SK-N-SH (cell line): ENCODE data around the gene STXBP1.

ENCODE experiments used
- ELF1 ChIP-seq: IDR thresholded peaks from 2 replicates; pipeline ENCODE4 v1.4.0; 2012
- EZH2phosphoT487 ChIP-seq: fragments of 200-600 bp; sonication (generic); IDR thresholded peaks from 2 replicates; pipeline ENCODE4 v1.6.1; 2017; ENCODE audit warnings: low read depth, mixed run types, mild to moderate bottlenecking, antibody characterized with exemption, moderate library complexity, borderline replicate concordance
- MXI1 ChIP-seq: IDR thresholded peaks from 2 replicates; pipeline ENCODE4 v1.6.1; 2012; ENCODE audit warnings: mild to moderate bottlenecking, low read depth, low read length, improper control_type of control experiment
- NRF1 ChIP-seq: IDR thresholded peaks from 2 replicates; pipeline ENCODE4 v1.6.1; 2012; ENCODE audit warnings: low read depth, mild to moderate bottlenecking, low read length
- POLR2AphosphoS5 ChIP-seq: IDR thresholded peaks from 2 replicates; pipeline ENCODE4 v1.6.1; 2012; ENCODE audit warnings: low read depth, low read length
- RAD21 ChIP-seq: IDR thresholded peaks from 2 replicates; pipeline ENCODE4 v1.6.1; 2012; ENCODE audit warnings: mild to moderate bottlenecking, low read length
- RFX5 ChIP-seq: IDR thresholded peaks from 2 replicates; pipeline ENCODE4 v1.6.1; 2012; ENCODE audit warnings: mild to moderate bottlenecking, improper control_type of control experiment, low read length
- SIN3A ChIP-seq: IDR thresholded peaks from 2 replicates; pipeline ENCODE4 v1.6.1; 2012; ENCODE audit warnings: low read depth, mild to moderate bottlenecking, low read length, moderate library complexity, borderline replicate concordance
- TF ChIP-seq, protein P1 (sequence below): fragments of 200-600 bp; sonication (generic); IDR thresholded peaks from 2 replicates; pipeline ENCODE4 v1.6.1; 2017; ENCODE audit warnings: antibody characterized with exemption, mild to moderate bottlenecking, moderate library complexity
- TF ChIP-seq, protein P2 (sequence below): IDR thresholded peaks from 2 replicates; pipeline ENCODE4; 2012

DNA sequence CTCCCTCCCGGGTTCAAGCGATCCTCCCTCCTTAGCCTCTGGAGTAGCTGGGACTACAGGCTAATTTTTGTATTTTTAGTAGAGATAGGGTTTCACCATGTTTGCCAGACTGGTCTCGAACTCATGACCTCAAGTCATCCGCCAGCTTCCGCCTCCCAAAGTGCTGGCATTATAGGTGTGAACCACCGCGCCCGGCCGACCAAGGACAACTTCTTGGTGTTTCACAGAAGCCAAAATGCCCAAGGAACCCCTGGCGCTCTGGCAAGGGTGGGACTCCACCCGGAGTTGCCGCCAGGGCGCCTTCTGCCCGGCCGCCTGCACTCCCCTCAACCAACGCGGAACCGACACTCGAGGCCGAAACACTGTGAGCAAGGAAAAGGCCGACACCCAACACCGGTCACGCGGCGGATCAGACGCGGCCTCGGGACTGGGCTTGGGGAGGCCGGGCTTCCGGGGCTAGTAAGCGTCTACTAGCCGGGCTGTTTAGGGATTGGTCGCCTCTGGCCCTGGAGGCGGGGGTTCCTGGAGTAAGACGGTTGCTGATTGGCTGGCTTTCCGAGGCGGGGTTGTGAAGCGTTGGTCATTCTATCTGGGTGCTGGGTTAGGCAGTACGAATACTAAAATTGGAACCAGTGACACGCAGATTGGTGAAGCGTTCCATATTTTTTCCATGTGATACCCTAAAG is 87.1 kb downstream of the STXBP1 start:
- TF ChIP-seq, protein P1, sequence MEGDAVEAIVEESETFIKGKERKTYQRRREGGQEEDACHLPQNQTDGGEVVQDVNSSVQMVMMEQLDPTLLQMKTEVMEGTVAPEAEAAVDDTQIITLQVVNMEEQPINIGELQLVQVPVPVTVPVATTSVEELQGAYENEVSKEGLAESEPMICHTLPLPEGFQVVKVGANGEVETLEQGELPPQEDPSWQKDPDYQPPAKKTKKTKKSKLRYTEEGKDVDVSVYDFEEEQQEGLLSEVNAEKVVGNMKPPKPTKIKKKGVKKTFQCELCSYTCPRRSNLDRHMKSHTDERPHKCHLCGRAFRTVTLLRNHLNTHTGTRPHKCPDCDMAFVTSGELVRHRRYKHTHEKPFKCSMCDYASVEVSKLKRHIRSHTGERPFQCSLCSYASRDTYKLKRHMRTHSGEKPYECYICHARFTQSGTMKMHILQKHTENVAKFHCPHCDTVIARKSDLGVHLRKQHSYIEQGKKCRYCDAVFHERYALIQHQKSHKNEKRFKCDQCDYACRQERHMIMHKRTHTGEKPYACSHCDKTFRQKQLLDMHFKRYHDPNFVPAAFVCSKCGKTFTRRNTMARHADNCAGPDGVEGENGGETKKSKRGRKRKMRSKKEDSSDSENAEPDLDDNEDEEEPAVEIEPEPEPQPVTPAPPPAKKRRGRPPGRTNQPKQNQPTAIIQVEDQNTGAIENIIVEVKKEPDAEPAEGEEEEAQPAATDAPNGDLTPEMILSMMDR = no peak
- TF ChIP-seq EZH2phosphoT487 (no peak), RFX5 (peak; percentile 76), NRF1 (no peak), POLR2AphosphoS5 (peak; percentile 30; the same call in 1 of the 2 replicates), RAD21 (no peak), MXI1 (peak; percentile 72; the same call in 1 of the 2 replicates), SIN3A (no peak), ELF1 (peak; percentile 77)
- TF ChIP-seq, protein P2, sequence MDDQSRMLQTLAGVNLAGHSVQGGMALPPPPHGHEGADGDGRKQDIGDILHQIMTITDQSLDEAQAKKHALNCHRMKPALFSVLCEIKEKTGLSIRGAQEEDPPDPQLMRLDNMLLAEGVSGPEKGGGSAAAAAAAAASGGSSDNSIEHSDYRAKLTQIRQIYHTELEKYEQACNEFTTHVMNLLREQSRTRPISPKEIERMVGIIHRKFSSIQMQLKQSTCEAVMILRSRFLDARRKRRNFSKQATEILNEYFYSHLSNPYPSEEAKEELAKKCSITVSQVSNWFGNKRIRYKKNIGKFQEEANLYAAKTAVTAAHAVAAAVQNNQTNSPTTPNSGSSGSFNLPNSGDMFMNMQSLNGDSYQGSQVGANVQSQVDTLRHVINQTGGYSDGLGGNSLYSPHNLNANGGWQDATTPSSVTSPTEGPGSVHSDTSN = no peak
